ENCODE measurements around the gene LOXL1. TPM values are rescaled to one million over a fixed set of nuclear protein-coding genes. Genes with fewer than 3 reads are reported as not detected.

The LOXL1 gene
- total and polyA plus RNA-seq, 3 experiments from 2014 or later, result 1.3 to 3.1 (median 1.5) TPM

DNA sequence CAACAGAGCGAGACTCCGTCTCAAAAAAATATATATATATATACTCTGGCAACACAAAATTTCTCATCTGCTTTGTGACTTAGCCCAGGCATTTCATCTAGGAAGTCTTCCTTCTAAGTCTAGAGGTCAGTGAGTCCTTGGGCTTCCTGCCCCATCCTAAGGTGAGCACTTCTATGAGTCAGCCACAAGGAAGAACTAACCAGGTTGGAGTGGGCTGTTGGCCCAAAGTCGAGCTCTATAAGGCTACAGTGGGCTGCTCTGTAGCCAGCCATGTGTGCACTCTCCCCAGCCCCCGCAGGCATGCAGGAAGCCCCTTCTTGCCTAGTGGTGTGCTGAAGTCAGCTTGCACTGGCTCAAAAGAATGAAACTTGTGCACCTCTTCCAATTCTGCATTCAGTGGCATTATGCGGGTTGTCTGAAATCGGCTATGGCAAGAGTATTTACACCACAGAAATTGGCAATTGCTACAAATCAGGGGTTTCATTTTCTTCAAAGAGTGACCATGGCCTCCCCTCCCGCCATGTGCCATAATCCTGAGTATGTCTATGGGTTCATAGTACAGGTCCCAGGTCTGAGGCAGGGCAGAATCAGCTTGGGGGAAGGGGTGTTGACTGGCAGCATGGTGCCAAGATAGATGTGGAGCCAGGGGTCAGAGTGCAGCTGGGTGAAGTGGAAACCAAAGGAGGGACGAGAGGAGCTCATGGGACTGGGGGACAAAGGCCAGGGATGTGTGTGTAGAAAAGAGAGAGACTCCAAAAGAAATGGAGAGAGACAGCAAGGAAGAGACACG, 22.0 kb upstream of the LOXL1 start:
- no peak for DNase-seq
- H3K4me3 Mint-ChIP-seq, result no peak overlapping the region
- peaks cover 0 to 4% (median 2%) of the 10 kb centered on the region in 3 donors for H3K4me1 Mint-ChIP-seq
- H3K4me3 ChIP-seq (ENCODE audit: low read length), result no peak overlapping the region
- H3K36me3 Mint-ChIP-seq, result peaks cover 0 to 11% (median 2%) of the 10 kb centered on the region in 3 donors
- no peaks in the 10 kb centered on the region for H3K9me3 Mint-ChIP-seq
- peak overlapping the region in 4 of 8 donors; percentile 7 to 71 (median 52) for H3K27ac Mint-ChIP-seq
- ChIA-PET CTCF (interaction anchor here (1.3 kb wide), 1 partner anchor 69 kb away, joined by 3 read pairs; no protein-coding TSS in a partner anchor), POLR2A (no interaction called here)
- no peaks in the 10 kb centered on the region for H3K27me3 ChIP-seq (ENCODE audit: insufficient read depth, low read length, poor library complexity, severe bottlenecking)
- H3K9me3 ChIP-seq (ENCODE audit: low read length), result no peaks in the 10 kb centered on the region
- H3K36me3 ChIP-seq (ENCODE audit: insufficient read depth, low read length), result no peaks in the 10 kb centered on the region
- no peaks in the 10 kb centered on the region for H3K27me3 Mint-ChIP-seq
- H3K4me1 ChIP-seq (ENCODE audit: insufficient read depth, low read length), result no peaks in the 10 kb centered on the region
- no peak overlapping the region for H3K27ac ChIP-seq (ENCODE audit: low read depth, low read length)

DNA sequence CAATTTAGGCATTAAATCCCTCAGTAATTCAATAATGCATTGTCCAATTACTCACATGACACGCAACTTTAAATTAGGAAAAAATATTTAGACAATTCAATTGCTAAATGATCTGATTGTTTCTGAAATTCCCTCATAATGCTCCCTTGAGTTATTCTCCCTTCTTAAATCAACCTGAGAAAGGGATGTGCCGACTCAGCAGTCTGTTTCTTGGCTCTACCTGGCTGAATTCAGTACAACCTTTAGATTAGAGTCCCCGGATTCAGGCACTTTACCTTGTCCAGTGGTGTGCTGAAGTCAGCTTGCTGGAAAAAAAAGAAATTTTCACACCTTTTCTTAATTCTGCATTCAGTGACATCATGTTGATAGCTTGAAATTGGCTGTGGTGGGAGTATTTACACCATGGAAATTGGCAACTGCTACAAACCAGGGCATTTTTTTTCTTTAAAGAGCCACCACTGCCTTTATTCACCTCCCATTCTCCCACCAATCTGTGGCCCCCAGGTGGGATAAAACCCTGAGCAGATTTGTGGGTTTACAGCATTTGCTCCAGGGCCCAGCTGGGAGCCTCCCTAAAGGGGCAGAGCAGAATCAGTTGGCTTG, 20.9 kb upstream of the LOXL1 start:
- Histone ChIP-seq H3K4me3 (ENCODE audit: low read length) (no peak overlapping the region), H3K4me1 (ENCODE audit: insufficient read depth, low read length) (no peaks in the 10 kb centered on the region), H3K27ac (ENCODE audit: low read depth, low read length) (no peak overlapping the region), H3K9me3 (ENCODE audit: low read length) (no peaks in the 10 kb centered on the region), H3K36me3 (ENCODE audit: insufficient read depth, low read length) (no peaks in the 10 kb centered on the region), H3K27me3 (ENCODE audit: insufficient read depth, low read length, poor library complexity, severe bottlenecking) (no peaks in the 10 kb centered on the region)
- no peaks in the 10 kb centered on the region for H3K27me3 Mint-ChIP-seq
- DNase-seq, result no peak
- H3K4me1 Mint-ChIP-seq, result peaks cover 0 to 4% (median 2%) of the 10 kb centered on the region in 3 donors
- H3K9me3 Mint-ChIP-seq, result no peaks in the 10 kb centered on the region
- CTCF ChIA-PET, result interaction anchor here (0.8 to 2.6 kb wide), 2 partner anchors 22 to 32 kb away, joined by 4 to 13 read pairs; partner anchors contain the start of gene TBC1D21
- H3K36me3 Mint-ChIP-seq, result peaks cover 0 to 14% (median 2%) of the 10 kb centered on the region in 3 donors
- no peak overlapping the region for H3K27ac Mint-ChIP-seq
- H3K4me3 Mint-ChIP-seq, result no peak overlapping the region
- POLR2A ChIA-PET, result no interaction called here

DNA sequence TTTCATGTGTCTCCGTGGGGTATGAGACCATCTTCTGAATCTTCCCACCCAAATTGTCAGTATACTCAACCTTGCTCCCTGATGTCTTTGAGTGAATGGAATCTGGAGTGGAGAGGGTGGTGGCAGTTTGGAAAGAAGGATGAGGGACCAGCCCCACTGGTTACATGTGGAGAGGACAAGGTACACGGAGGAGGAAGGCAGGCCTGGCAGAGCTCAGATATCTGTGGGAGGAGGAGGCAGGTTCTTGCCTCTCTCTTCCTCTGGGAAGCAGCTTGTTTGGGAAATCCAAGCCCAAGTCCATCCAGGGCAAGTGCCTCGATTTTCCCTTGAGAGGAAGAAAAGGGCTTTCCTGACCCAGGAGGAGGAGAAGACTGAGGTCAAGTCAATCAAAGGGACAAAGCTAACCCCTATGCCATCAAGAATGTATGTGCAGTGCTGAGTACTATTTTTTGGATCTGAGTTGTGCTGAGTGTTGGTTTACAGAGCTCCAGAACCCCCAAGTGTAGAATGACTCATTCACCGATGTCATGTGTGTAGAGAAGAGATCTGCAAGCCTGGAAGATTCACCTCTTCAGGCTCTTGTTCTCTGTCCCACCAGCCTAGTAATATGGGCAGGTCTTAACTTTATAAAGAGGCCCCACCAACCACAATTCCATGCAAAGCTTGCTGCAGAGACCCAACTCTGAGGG, 19.8 kb upstream of the LOXL1 start:
- Mint-ChIP-seq H3K36me3 (peaks cover 0 to 19% (median 4%) of the 10 kb centered on the region in 3 donors), H3K27me3 (no peaks in the 10 kb centered on the region), H3K4me3 (no peak overlapping the region), H3K9me3 (no peaks in the 10 kb centered on the region), H3K27ac (peak overlapping the region in 1 of 8 donors; percentile 66), H3K4me1 (peaks cover 0 to 4% (median 2%) of the 10 kb centered on the region in 3 donors)
- Histone ChIP-seq H3K9me3 (ENCODE audit: low read length) (no peaks in the 10 kb centered on the region), H3K4me1 (ENCODE audit: insufficient read depth, low read length) (no peaks in the 10 kb centered on the region), H3K27me3 (ENCODE audit: insufficient read depth, low read length, poor library complexity, severe bottlenecking) (no peaks in the 10 kb centered on the region), H3K27ac (ENCODE audit: low read depth, low read length) (no peak overlapping the region), H3K4me3 (ENCODE audit: low read length) (no peak overlapping the region), H3K36me3 (ENCODE audit: insufficient read depth, low read length) (no peaks in the 10 kb centered on the region)
- DNase-seq, result no peak
- CTCF ChIA-PET, result interaction anchor here (1.1 to 2.7 kb wide), 4 partner anchors 9 to 33 kb away, joined by 4 to 13 read pairs (median 10); partner anchors contain the start of gene TBC1D21
- POLR2A ChIA-PET, result no interaction called here

DNA sequence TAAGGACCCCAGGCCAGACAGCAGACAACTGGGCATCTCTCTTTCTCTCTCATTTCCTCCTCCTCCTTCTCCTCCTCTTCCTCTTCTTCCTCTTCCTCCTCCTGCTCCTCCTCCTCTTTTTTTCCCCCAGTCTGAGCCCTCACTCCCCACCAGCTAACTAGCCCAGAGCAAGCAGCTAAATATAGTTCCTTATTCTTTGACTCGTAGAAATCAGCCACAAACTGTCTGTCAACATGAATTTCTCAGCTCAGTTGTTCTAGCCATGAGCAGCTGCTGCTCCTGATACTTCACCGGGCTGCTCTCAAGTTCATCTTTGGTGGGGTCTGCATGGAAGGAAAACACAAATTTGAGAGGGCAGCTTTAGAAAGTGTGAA, 19.2 kb upstream of the LOXL1 start:
- Mint-ChIP-seq H3K27me3 (no peaks in the 10 kb centered on the region), H3K4me3 (no peak overlapping the region), H3K36me3 (peaks cover 0 to 19% (median 6%) of the 10 kb centered on the region in 3 donors), H3K27ac (no peak overlapping the region), H3K4me1 (peaks cover 0 to 4% (median 2%) of the 10 kb centered on the region in 3 donors), H3K9me3 (no peaks in the 10 kb centered on the region)
- H3K9me3 ChIP-seq (ENCODE audit: low read length), result no peaks in the 10 kb centered on the region
- no peaks in the 10 kb centered on the region for H3K27me3 ChIP-seq (ENCODE audit: insufficient read depth, low read length, poor library complexity, severe bottlenecking)
- ChIA-PET CTCF (interaction anchor here (1.1 to 2.7 kb wide), 4 partner anchors 10 to 34 kb away, joined by 4 to 13 read pairs (median 10); partner anchors contain the start of gene TBC1D21), POLR2A (no interaction called here)
- H3K27ac ChIP-seq (ENCODE audit: low read depth, low read length), result no peak overlapping the region
- no peak overlapping the region for H3K4me3 ChIP-seq (ENCODE audit: low read length)
- no peaks in the 10 kb centered on the region for H3K4me1 ChIP-seq (ENCODE audit: insufficient read depth, low read length)
- H3K36me3 ChIP-seq (ENCODE audit: insufficient read depth, low read length), result no peaks in the 10 kb centered on the region
- DNase-seq, result no peak

DNA sequence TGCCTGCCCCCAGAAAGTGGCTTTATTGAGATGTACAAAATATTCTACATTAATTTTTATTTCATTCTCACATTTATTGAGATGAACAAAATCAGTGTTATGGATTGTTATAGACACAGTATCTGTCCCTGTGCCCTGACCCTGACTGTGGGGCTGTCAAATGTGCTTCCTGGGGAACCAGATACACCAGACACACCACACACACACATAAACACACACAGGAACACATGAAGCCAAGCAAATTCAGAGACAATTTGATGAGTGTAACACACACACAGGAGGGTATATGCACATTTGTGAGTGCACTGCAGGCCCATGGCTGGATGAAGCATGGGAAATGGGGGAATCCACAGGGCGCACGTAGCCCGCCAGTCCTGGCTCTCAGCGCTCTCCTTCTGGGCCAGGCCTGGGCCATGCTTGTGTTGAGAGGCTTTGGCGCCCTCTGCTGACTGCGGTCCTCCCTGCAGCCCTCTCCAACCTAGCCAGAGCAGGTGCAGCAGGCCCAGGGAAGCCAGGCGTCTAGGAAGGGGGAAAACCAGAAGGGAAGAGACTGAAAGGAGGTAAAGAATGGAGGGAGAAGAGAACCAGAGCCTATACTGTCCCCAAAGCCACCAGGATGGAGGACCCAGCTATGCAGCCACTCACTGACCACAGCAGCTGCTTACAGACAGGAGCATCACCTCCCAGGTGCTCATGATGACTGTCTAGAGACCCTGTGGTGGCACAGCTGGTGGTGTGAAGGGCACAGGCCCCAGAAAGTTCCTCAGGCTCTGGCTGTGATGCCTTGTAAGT, 18.0 kb upstream of the LOXL1 start:
- H3K27ac ChIP-seq (ENCODE audit: low read depth, low read length), result no peak overlapping the region
- peak; percentile 36 to 72 (median 60) for DNase-seq
- Mint-ChIP-seq H3K9me3 (no peaks in the 10 kb centered on the region), H3K36me3 (peaks cover 0 to 19% (median 9%) of the 10 kb centered on the region in 3 donors), H3K4me3 (no peak overlapping the region), H3K27ac (peak overlapping the region in 2 of 8 donors; percentile 26 to 79), H3K27me3 (no peaks in the 10 kb centered on the region), H3K4me1 (peaks cover 2 to 4% (median 4%) of the 10 kb centered on the region in 3 donors)
- H3K9me3 ChIP-seq (ENCODE audit: low read length), result no peaks in the 10 kb centered on the region
- H3K4me3 ChIP-seq (ENCODE audit: low read length), result no peak overlapping the region
- ChIA-PET CTCF (interaction anchor here (1.2 to 2.7 kb wide), 4 partner anchors 8 to 19 kb away, joined by 3 to 8 read pairs (median 6); no protein-coding TSS in a partner anchor), POLR2A (interaction anchor here (0.6 kb wide), 1 partner anchor 108 kb away, joined by 3 read pairs; no protein-coding TSS in a partner anchor)
- H3K36me3 ChIP-seq (ENCODE audit: insufficient read depth, low read length), result no peaks in the 10 kb centered on the region
- H3K4me1 ChIP-seq (ENCODE audit: insufficient read depth, low read length), result no peaks in the 10 kb centered on the region
- H3K27me3 ChIP-seq (ENCODE audit: insufficient read depth, low read length, poor library complexity, severe bottlenecking), result no peaks in the 10 kb centered on the region

DNA sequence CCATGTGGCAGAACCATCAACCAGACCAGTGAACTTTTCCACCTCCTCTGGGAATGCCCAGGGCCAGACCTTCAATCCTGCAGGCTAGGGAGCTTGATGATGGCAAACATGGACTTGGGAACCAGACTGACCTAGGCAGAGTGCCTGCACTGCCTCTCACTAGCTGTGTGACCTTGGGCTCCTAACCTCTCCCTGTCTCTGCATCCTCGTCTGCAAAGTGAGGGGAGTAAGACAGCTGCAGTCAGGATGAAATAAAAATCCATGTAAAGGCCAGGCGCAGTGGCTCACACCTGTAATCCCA, 17.5 kb upstream of the LOXL1 start:
- peaks cover under 1% of the 10 kb centered on the region for H3K4me1 ChIP-seq (ENCODE audit: insufficient read depth, low read length)
- no peaks in the 10 kb centered on the region for H3K9me3 ChIP-seq (ENCODE audit: low read length)
- Mint-ChIP-seq H3K27me3 (no peaks in the 10 kb centered on the region), H3K27ac (no peak overlapping the region), H3K4me1 (peaks cover 4 to 8% (median 7%) of the 10 kb centered on the region in 3 donors), H3K4me3 (no peak overlapping the region), H3K36me3 (peaks cover 0 to 19% (median 9%) of the 10 kb centered on the region in 3 donors), H3K9me3 (no peaks in the 10 kb centered on the region)
- H3K36me3 ChIP-seq (ENCODE audit: insufficient read depth, low read length), result no peaks in the 10 kb centered on the region
- H3K4me3 ChIP-seq (ENCODE audit: low read length), result no peak overlapping the region
- ChIA-PET CTCF (interaction anchor here (1.2 to 2.1 kb wide), 3 partner anchors 9 to 19 kb away, joined by 3 to 8 read pairs (median 3); no protein-coding TSS in a partner anchor), POLR2A (interaction anchor here (0.6 kb wide), 1 partner anchor 109 kb away, joined by 3 read pairs; no protein-coding TSS in a partner anchor)
- H3K27ac ChIP-seq (ENCODE audit: low read depth, low read length), result no peak overlapping the region
- DNase-seq, result no peak
- no peaks in the 10 kb centered on the region for H3K27me3 ChIP-seq (ENCODE audit: insufficient read depth, low read length, poor library complexity, severe bottlenecking)

DNA sequence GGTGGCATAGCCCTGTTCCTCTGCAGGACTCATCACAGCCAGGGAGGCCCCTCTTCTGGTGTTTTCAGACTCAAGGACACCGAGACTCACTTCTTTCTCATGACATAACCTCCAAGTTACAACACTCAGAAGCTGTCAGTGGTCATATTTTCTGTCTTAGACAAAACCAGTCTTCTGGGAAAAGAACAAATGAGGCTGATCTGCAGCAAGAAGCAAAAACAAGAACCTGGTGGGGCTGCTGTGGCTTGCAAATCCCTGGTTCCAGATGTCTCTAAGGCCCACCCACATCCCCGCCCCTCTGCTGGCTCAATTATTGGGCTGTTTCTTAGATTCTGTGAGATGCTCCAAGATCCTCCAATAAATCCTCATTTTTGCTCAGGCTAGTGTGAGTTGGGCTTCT, 16.6 kb upstream of the LOXL1 start:
- Histone ChIP-seq H3K4me3 (ENCODE audit: low read length) (no peak overlapping the region), H3K27me3 (ENCODE audit: insufficient read depth, low read length, poor library complexity, severe bottlenecking) (no peaks in the 10 kb centered on the region), H3K36me3 (ENCODE audit: insufficient read depth, low read length) (no peaks in the 10 kb centered on the region), H3K9me3 (ENCODE audit: low read length) (no peaks in the 10 kb centered on the region), H3K27ac (ENCODE audit: low read depth, low read length) (no peak overlapping the region), H3K4me1 (ENCODE audit: insufficient read depth, low read length) (peaks cover 7% of the 10 kb centered on the region)
- H3K9me3 Mint-ChIP-seq, result no peaks in the 10 kb centered on the region
- H3K27ac Mint-ChIP-seq, result peak overlapping the region in 1 of 8 donors; percentile 29
- H3K4me3 Mint-ChIP-seq, result no peak overlapping the region
- no peak for DNase-seq
- no peaks in the 10 kb centered on the region for H3K27me3 Mint-ChIP-seq
- ChIA-PET CTCF (interaction anchor here (1.2 to 2.1 kb wide), 2 partner anchors 12 to 18 kb away, joined by 3 to 8 read pairs; no protein-coding TSS in a partner anchor), POLR2A (no interaction called here)
- peaks cover 0 to 19% (median 9%) of the 10 kb centered on the region in 3 donors for H3K36me3 Mint-ChIP-seq
- peaks cover 11 to 16% (median 15%) of the 10 kb centered on the region in 3 donors for H3K4me1 Mint-ChIP-seq
